Measurements from ENCODE around the gene OR2AE1. TPM values are rescaled to one million over a fixed set of nuclear protein-coding genes. Genes with fewer than 3 reads are reported as not detected.
A peak's percentile ranks its signal among the peaks of the same experiment; 100 is the strongest.

Gene OR2AE1
- total RNA-seq, 2 experiments from 2014 or later: 0.47 TPM; not detected in 1

DNA sequence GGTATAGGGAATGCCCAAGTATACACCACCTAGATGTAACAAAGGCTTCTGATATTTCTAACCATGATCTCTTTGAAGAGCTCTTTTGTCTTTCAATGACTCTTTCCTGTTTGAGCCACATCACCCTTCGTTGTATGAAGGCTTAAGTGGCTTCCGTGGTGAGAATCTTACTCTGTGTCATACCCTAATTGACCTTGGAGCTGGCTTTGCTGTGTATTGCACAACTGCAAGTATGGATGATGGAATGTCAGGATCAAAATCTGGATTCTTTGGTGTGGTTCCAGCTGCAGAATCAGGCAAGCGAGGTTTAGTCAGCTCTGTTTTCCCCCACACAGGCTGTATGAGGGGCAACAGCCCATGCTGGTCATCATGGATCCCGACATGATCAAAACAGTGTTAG is 33.0 kb downstream of the OR2AE1 start:
- no peak overlapping the region for H3K4me3 Mint-ChIP-seq
- peaks cover 3% of the 10 kb centered on the region for H3K4me1 Mint-ChIP-seq
- H3K27ac Mint-ChIP-seq: no peak overlapping the region
- H3K36me3 Mint-ChIP-seq: no peaks in the 10 kb centered on the region
- H3K9me3 Mint-ChIP-seq (ENCODE audit: low read depth): no peaks in the 10 kb centered on the region
- CTCF ChIA-PET: no interaction called here
- peaks cover 28% of the 10 kb centered on the region for H3K27me3 Mint-ChIP-seq
- ATAC-seq: no peak
- no peak for DNase-seq

DNA sequence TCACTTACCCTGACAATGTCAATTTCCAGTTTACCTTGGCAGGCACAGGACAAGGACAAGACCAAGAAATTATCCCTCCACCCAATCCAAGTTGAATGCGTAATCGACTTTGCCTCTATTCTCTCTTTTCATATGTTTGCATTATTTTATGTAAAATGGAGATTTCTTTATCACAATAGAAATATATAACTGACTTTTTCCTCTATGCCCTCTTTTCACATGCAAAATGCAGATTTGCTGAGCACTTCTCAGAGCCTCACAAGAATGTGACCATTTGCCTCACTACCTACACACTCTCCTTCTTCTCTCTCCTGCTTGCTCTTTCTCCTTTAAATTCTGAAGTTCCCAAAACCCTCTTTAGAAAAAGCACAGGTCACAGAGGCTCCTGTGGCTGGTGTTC is 33.9 kb downstream of the OR2AE1 start:
- Mint-ChIP-seq H3K36me3 (no peaks in the 10 kb centered on the region), H3K27ac (no peak overlapping the region), H3K4me1 (peaks cover 3% of the 10 kb centered on the region), H3K27me3 (peaks cover 28% of the 10 kb centered on the region), H3K4me3 (no peak overlapping the region), H3K9me3 (ENCODE audit: low read depth) (no peaks in the 10 kb centered on the region)
- DNase-seq (no peak), ATAC-seq (no peak)
- CTCF ChIA-PET: no interaction called here

DNA sequence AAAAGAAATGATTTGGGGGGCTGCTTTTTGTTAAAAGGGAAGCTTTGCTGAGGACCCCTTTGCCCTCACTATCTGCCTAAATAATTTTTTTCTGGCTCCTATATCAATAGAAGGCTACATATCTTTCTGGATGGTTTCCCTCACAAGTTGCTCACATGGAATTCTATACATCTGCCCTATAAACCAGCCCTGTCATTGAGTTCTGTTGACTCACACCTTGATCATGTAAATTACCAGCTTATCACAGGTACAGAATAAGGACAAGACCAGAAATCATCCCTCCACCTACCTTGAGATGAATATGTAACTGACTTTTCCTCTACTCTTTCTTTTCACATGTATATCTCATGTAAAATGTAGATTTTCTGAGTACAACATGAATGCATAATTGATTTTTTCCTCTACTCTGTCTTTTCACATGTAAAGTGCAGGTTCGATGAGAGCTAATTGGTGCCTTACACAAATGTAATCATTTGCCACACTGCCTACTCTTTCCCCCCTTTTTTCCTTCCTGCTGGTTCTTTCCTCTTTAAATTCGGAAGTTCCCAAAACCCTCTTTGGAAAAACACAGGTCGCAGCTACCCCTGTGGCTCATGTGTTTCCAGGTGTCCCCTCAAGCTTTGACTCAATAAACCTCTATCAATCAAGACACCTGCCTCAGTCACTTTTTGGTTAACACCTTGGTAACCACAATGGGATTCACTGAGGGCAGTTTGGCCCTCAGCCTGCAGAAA is 36.5 kb downstream of the OR2AE1 start:
- Mint-ChIP-seq H3K9me3 (ENCODE audit: low read depth) (no peaks in the 10 kb centered on the region), H3K27ac (no peak overlapping the region), H3K36me3 (no peaks in the 10 kb centered on the region), H3K4me3 (no peak overlapping the region), H3K4me1 (peaks cover 6% of the 10 kb centered on the region), H3K27me3 (peaks cover 23% of the 10 kb centered on the region)
- CTCF ChIA-PET: interaction anchor here (1.0 to 1.3 kb wide), 2 partner anchors 10 to 12 kb away, joined by 3 to 4 read pairs; no protein-coding TSS in a partner anchor
- DNase-seq (no peak), ATAC-seq (no peak)

GRCh38 chr7:99839287-99840021 is 37.4 kb downstream of the OR2AE1 start:
- Mint-ChIP-seq H3K36me3 (no peaks in the 10 kb centered on the region), H3K4me3 (no peak overlapping the region), H3K27ac (no peak overlapping the region), H3K27me3 (peaks cover 23% of the 10 kb centered on the region), H3K9me3 (ENCODE audit: low read depth) (no peaks in the 10 kb centered on the region), H3K4me1 (peaks cover 6% of the 10 kb centered on the region)
- CTCF ChIA-PET: interaction anchor here (1.3 to 1.6 kb wide), 2 partner anchors 12 to 26 kb away, joined by 3 to 4 read pairs; no protein-coding TSS in a partner anchor
- ATAC-seq (no peak), DNase-seq (no peak)

DNA sequence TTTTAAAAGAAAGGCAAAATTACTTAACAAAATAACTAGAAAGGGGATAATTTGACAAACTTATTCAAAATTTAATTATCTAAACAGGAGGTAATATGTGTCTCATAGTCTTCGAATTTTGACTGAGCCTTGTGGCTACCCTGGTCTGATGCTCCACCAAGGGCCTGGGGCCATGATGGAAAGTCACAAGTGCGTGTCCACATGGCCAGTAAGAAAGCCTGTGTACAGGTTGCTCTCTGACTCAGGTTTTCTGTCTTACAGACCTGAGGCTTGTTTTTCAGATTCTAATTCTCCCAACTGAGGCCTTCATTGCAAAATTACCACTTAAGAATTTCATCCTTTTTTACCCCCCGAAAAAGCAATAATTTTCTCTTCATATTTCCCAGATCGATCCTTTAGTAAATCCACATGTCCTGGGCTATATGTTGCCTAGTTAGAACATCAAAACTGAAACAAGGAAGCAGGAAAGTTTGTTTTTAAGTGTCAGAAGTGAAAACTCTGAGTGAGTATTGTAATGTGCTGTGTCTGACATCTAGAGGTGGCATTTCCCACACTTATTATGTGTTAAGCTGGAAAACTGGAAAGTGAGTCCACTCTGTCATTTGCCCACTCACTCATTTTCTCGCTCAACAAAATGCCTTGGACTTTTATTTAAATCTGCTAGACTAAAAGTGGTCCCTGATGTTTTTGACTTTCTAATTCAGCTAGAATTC is 39.0 kb downstream of the OR2AE1 start:
- Mint-ChIP-seq H3K27ac (no peak overlapping the region), H3K27me3 (peaks cover 28% of the 10 kb centered on the region), H3K4me3 (no peak overlapping the region), H3K9me3 (ENCODE audit: low read depth) (no peaks in the 10 kb centered on the region), H3K4me1 (peaks cover 6% of the 10 kb centered on the region), H3K36me3 (no peaks in the 10 kb centered on the region)
- no peak for DNase-seq
- ATAC-seq: peak; percentile 45
- CTCF ChIA-PET: interaction anchor here (1.1 to 1.6 kb wide), 2 partner anchors 28 to 431 kb away, joined by 3 read pairs; no protein-coding TSS in a partner anchor

DNA sequence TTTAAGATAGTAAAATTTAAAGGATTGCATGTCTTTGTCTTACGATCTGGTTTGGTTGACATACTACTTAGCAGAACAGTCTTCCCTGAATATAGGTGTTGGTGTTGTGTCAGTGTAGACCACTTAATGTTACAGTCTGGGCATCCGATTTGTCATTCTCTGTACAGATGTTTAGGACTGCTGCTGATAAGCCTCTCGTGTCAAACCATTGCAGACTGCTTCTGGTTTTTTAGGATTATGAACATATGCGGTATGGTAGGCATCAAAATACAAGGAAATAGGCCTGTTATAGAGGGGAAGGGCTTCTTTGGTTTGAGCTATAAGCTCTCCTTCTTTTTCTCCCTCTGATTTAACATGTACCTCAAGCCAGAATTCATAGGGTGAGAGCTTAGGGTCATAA is 41.6 kb downstream of the OR2AE1 start:
- no peaks in the 10 kb centered on the region for H3K36me3 Mint-ChIP-seq
- CTCF ChIA-PET: no interaction called here
- peaks cover 18% of the 10 kb centered on the region for H3K27me3 Mint-ChIP-seq
- DNase-seq (no peak), ATAC-seq (no peak)
- H3K4me1 Mint-ChIP-seq: peaks cover 3% of the 10 kb centered on the region
- no peaks in the 10 kb centered on the region for H3K9me3 Mint-ChIP-seq (ENCODE audit: low read depth)
- no peak overlapping the region for H3K4me3 Mint-ChIP-seq
- H3K27ac Mint-ChIP-seq: no peak overlapping the region

DNA sequence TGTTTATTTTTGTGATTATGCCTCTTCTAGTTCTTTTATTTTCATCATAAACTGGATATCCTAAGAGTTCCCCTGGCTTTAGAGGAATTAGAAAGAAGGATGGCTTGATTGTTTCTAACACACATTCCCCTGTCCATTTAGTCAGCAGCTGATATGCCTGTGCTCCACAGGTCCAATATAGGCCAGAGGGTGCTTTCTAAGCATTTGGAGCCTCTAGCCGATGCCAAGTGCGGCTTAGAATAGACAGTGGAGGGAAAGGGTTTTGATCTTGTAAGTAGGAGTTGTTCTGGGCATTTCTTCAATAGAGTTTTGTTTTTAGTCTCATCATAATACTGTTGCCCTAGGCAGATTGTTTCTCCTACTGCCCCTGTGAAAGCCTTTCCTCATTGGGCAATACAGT is 42.5 kb downstream of the OR2AE1 start:
- CTCF ChIA-PET: no interaction called here
- Mint-ChIP-seq H3K4me3 (no peak overlapping the region), H3K36me3 (no peaks in the 10 kb centered on the region), H3K27ac (no peak overlapping the region), H3K4me1 (peaks cover 3% of the 10 kb centered on the region), H3K27me3 (peaks cover 15% of the 10 kb centered on the region), H3K9me3 (ENCODE audit: low read depth) (no peaks in the 10 kb centered on the region)
- no peak for DNase-seq
- no peak for ATAC-seq

GRCh38 chr7:99833289-99833877 is 43.5 kb downstream of the OR2AE1 start:
- Mint-ChIP-seq H3K27me3 (peaks cover 22% of the 10 kb centered on the region), H3K36me3 (no peaks in the 10 kb centered on the region), H3K9me3 (ENCODE audit: low read depth) (no peaks in the 10 kb centered on the region), H3K4me1 (peaks cover 3% of the 10 kb centered on the region), H3K4me3 (no peak overlapping the region), H3K27ac (no peak overlapping the region)
- no peak for ATAC-seq
- CTCF ChIA-PET: interaction anchor here (0.6 kb wide), 1 partner anchor 318 kb away, joined by 3 read pairs; no protein-coding TSS in a partner anchor
- DNase-seq: no peak

DNA sequence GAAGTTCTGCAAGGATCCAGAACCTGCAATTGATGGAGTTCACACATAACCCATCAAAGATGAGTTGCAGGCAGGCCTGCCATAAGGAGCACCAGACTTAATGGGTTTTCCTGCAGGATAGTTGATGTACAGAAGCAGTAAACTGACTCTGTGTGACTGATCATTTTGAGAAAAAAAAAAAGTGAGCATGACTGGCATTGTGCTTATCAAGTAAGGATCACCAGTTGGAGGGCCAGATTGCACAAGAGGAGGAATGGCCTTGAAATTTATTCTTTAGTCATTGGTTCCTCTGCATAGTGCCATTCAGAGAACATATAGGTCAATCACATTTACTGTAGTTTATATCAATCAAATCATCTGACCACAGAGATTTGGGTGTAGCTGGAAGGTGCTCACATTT is 45.2 kb downstream of the OR2AE1 start:
- Mint-ChIP-seq H3K4me1 (no peaks in the 10 kb centered on the region), H3K9me3 (ENCODE audit: low read depth) (no peaks in the 10 kb centered on the region), H3K36me3 (no peaks in the 10 kb centered on the region), H3K4me3 (no peak overlapping the region), H3K27ac (no peak overlapping the region), H3K27me3 (peaks cover 32% of the 10 kb centered on the region)
- no peak for ATAC-seq
- CTCF ChIA-PET: no interaction called here
- DNase-seq: no peak

- Mint-ChIP-seq H3K4me1 (no peaks in the 10 kb centered on the region), H3K27ac (no peak overlapping the region), H3K9me3 (ENCODE audit: low read depth) (no peaks in the 10 kb centered on the region), H3K27me3 (peaks cover 37% of the 10 kb centered on the region), H3K4me3 (no peak overlapping the region), H3K36me3 (no peaks in the 10 kb centered on the region)
- ATAC-seq (no peak), DNase-seq (no peak)
- CTCF ChIA-PET: interaction anchor here (1.4 kb wide), 1 partner anchor 11 kb away, joined by 3 read pairs; no protein-coding TSS in a partner anchor
These were observed 47.2 kb downstream of the OR2AE1 start for GRCh38 chr7:99829524-99830160.

GRCh38 chr7:99828811-99829210 is 48.0 kb downstream of the OR2AE1 start:
- H3K27me3 Mint-ChIP-seq: peaks cover 37% of the 10 kb centered on the region
- H3K4me3 Mint-ChIP-seq: no peak overlapping the region
- no peaks in the 10 kb centered on the region for H3K4me1 Mint-ChIP-seq
- CTCF ChIA-PET: no interaction called here
- H3K9me3 Mint-ChIP-seq (ENCODE audit: low read depth): no peaks in the 10 kb centered on the region
- no peak for ATAC-seq
- no peaks in the 10 kb centered on the region for H3K36me3 Mint-ChIP-seq
- H3K27ac Mint-ChIP-seq: no peak overlapping the region
- DNase-seq: no peak

DNA sequence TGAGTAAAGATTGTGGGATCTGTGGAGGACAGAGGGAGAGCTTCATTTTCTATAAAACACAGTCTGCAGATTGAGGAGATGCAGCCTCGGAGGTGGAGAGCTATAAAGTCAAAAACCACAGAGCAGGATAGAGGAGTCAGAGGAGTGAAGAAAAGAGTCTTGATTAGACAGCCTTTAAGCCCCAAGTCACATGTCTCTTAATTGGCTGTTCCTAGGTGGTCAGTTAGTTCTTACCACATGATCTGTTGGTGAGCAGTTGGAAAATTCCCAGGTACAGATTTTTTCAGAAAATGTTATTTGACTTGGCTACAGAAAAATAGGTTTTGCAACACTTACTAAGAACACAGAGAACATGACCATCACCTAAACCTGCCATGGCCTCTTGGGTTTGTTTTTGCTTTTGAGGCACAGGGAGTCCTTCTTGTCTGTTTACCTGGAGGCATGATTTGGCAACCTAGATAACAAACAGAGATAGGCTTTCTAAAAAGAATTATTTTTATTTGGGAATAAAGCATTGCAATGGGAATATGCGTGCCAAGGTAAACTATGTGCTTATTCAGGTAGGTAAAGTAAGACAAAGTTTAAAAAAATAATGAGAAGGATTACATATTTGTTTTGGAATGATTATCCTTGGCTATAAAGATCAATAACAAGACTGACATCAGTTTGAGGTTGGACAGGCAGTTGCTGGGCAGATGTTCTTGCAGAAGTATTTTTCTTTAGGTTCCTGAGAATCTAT is 49.6 kb downstream of the OR2AE1 start:
- no peaks in the 10 kb centered on the region for H3K36me3 Mint-ChIP-seq
- DNase-seq: no peak

More for the DNA sequence above, 49.6 kb downstream of the OR2AE1 start:
- no peak overlapping the region for H3K4me3 Mint-ChIP-seq
- no peak for ATAC-seq
- no peak overlapping the region for H3K27ac Mint-ChIP-seq
- H3K4me1 Mint-ChIP-seq: no peaks in the 10 kb centered on the region
- peaks cover 31% of the 10 kb centered on the region for H3K27me3 Mint-ChIP-seq
- CTCF ChIA-PET: no interaction called here
- no peaks in the 10 kb centered on the region for H3K9me3 Mint-ChIP-seq (ENCODE audit: low read depth)

Data from activated CD8-positive, alpha-beta memory T cell treated with anti-CD3 and anti-CD28 coated beads, Interleukin-2, amount 10 ng/mL, durations not matched to agents 7 days and 5 days (primary cell).